Activated T-cell treated with anti-CD3 and anti-CD28 coated beads, Interleukin-2, amount 50 U/mL, for 1 hour (primary cell): Measurements from ENCODE around the gene NACAD.
"Not testable (repeated sequence)": the region's sequence is repeated elsewhere in the genome, so short reads cannot be mapped to it uniquely, and the experiment has no call there.

Experiments
- DNase-seq: peaks from one replicate; pipeline ENCODE4 v3.0.0-alpha.2; 2020

NACAD gene

DNA sequence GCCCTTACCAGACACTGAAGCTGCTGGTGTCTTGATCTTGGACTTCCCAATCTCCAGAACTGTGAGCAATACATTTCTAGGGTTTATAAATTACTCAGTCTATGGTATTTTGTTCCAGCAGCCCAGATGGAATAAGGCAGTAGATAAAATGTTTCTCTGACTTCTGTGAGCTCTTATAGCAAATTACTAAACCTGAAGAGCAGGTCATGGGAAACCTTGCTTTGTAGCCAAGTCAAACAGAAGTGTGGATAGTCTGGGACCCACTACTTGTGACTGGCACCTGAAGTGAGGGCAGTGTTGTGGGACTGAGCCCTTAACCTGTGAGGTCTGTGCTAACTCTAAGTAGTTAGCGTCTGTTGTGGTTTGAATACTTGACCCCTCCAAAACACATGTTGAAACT, 27.3 kb upstream of the NACAD start:
- no peak for DNase-seq

DNA sequence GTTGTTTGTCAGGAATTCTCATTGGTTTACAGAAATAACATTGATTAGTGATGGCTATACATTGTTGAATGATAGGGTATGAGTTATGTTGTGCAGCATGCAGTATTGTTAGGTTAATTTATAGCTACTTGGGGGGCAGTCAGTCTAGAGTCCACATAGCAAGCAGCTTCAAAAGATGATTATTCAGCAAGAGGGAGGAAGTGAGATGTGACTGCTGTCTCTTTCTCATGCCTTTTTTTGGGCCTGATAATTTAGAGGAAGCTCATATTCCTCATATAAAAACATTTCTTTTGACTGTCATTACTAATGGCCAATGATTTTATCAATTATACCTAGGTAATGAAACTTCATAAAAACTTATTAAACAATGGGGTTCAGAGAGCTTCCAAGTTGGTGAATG, 26.2 kb upstream of the NACAD start:
- DNase-seq = no peak

DNA sequence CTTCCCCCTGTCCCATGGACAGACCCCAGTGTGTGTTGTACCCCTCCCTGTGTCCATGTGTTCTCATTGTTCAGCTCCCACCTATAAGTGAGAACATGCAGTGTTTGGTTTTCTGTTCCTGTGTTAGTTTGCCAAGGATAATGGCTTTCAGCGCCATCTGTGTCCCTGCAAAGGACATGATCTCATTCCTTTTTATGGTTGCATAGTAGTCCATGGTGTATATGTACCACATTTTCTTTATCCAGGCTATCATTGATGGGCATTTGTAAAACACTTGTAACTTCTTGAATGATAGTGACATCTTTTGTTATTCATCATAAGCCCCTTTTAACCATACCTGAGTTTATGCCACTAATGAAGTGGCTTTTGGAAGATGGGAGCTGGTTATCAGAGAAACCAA, 25.5 kb upstream of the NACAD start:
- not testable (repeated sequence) for DNase-seq

DNA sequence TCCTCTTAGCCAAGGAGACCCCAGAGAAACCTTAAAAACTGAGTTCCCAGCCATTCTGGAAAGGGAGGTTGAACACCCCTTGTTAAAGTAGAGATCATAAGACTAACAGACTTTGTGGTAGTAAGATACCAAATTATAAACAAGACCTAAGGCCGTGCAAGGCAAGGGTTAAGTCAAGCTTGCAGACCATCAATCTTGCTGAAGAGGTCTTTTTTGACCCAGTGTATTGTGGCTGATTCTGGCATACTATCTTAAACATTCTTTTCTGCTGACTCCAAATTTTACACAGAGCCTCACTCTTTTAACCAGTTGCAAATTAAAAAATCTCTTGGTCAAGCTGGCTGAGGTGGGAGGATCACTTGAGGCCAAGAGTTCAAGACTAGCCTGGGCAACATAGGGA, 23.9 kb upstream of the NACAD start:
- no peak for DNase-seq

DNA sequence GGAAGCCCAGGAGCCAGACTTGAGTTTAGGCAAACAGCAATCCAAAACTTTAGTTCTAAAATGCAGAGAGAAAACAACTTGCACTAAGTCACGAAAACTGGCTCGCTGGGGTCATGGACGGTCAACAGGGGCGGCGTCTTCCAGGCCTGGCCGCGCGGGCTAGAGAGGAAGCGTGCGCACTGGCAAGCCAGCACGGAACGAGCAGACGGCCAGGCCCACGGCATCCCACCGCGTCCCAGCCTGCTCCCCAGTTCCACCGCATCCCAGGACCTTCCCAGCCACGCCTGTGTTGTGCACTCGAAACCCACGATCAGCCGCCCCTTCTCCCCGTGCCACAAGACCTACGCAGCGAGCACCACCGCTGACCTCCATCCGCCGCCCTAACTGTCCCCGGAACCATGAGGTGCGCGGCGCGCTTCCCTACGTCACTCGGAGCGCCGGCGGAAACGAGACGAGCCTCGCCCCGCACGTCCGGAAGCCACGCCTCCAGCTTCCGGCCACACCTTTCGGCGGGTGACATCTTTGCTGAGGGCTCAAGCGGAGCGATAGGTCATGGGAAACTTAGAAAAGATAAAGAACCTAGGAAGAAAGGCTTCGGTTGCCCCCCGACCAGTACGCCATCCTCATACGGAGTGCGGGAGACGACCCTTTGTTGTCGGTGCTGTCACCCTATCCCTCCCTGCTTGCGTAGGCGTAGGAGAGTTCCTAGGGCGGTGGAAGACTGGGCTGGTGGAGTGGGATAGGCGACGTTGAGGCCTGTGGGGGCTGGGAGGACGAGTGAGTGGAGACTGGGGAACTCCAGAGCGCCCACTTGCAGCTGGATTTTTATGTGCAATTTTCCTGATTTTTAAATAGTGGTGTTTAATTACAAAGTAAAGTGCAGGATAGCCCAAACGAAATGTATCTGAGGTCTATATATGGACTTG, 22.8 kb upstream of the NACAD start, which contains the start of gene TBRG4:
TBRG4 (minus strand) TSS at position 400 of the 926 bp plus-strand sequence. CDS start 2,460 bp downstream, outside the sequence.
- DNase-seq = peak; percentile 93

DNA sequence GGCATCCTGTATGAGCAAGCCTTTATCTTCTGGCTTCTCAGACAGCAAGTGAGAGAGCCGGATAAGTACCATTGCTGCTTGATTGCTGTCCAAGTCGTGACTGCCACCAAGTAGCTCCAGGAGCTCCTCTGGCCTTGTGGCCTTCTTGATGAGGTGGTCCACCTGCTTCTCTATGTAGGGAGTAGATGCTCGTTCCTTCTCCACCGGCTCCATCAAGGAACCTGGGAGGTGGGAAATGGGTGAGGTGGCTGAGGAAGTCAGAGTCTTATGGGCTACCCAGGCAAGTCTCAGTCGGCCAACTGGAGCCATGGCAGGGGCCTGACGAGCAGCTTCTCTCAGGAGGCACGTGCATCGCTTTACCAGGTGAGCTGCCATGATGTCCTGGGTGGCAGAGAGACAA, 20.1 kb upstream of the NACAD start:
- no peak for DNase-seq

DNA sequence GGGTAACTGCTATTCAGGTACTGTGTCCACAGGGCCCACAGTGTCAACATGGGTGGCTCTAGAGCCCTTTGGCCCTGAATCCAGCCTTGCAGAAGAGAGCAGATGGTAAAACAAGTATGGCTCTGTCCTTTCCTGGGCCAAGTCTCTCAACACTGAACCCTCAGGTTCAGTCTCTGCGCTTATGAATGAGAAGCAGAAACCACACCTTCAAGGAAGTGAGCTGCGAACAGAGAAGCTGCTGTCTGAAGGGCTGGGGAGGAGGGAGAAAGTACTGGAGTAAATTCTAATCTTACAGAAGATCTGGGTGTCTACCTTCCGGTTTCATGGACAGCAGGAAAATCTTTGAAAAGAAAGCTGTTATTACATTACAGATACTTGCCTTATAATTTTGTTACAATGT, 18.6 kb upstream of the NACAD start:
- no peak for DNase-seq

DNA sequence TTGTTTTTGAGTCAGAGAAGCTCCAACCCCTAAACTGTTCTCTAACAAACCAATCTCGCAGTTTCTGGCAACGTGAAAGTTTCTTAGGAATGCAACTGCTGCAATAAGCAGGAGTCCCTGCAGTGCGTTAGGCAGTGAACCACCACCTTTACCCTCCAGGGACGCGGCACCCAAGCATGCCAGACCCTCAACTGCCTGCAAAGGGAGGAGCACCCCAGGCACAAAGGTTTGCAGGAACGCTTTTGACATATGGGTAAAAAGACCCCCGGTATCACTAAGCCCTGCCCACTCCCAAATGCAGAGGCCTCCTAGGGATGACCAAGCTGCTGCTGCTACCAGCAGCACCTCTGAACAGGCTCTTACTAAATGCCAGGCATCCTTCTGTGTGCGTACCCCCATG, 18.1 kb upstream of the NACAD start:
- DNase-seq = no peak

DNA sequence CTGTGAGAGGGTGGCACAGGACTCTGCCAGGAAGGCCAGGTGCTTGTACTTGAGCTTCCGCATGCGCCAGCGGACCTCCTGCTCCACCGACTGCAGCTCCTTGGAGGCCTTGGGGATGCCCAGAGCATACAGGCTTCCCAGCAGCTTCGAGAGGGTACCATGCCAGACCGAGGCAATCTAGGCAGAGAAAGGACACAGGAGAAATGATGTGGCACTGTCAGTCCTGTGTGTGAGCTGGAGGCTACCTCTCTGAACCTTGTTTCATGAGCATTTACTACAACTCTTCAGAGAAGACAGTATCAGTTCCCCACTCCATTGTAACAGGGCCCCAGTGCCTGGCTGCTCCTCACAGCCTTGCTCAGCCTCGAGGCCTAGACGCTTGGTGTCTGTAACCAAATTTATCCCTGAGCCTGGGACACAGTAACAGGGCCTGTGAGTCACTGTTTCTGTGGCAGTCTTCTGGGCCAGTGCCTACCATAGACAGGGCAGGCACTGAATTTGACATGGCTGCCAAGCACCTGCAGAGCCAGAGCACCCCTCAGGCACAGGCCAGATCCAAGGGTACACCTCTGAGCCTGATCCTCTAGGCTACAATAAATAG, 16.9 kb upstream of the NACAD start:
- DNase-seq = no peak

DNA sequence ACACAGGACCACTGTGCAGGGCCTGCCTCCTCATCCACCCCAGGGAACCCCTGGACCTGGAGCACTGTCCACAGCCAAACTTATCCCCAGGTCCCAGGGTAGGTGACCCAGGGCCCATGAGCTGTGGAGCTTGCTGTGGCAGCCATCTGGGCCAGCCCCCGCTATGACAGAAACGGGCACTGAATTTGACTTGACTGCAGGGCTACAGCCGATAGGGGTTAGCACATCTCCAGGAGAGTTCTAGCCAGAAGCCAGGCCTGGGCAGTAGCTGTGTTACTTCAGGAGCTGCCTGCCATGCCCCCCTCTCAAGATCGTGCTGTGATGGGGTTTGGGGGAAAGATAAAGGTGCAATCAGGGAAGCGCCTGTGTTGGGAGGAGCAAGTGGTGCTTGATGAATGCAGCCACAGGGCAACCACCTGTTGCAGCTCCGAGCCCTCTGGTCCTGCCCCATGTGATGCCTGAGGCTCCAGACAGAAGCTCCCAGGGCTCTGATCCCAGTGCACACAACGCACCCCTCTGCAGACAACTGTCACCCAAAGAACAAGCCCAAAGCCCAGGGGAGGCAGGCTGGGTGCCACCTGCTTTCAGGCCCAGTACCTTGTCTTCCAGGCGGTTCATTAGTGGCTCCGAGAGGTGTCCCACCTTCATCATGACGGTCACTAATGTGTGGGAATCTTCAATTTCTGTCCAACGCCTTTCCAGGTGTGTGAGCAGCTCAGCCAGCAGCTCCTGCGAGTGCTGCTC, 16.2 kb upstream of the NACAD start:
- no peak for DNase-seq

DNA sequence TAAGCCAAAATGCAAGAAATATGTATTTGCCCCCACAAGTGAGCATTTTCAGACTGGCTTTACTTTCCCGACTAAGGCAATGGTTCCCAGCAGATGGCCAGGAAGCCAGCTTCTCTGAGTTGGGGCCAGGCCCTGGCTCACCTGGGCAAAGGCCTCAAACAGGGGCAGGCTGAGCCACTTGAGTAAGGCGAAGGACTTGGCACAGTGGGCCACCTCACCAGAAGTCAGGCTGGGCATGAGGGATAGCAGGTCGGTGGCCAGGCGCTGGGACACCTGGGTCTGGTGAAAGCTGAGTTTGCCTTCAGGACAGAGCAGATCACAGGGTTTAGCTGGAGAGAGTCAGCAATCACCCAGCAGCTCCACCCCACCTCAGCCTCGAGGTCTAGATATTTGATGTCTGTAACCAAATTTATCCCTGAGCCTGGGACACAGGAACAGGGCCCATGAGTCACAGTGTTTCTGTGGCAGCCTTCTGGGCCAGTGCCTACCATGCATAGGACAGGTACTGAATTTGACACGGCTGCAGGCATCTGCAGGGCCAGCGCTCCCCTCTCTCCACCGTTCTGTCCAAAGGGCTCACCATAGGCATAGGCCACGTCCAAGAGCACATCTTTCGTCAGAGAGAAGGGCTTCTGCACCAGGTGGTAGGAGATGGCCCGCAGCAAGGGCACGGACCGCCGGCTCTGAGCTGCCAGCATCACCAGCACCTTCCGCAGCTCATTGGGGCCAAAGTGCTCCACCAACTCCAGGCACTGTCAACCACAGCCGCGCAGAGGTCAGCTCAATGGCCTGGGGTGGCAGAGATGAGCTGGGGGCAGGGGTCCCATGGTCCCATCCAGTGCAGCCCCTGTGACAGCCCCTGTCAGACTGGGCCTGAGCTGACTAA, 15.4 kb upstream of the NACAD start:
- no peak for DNase-seq

DNA sequence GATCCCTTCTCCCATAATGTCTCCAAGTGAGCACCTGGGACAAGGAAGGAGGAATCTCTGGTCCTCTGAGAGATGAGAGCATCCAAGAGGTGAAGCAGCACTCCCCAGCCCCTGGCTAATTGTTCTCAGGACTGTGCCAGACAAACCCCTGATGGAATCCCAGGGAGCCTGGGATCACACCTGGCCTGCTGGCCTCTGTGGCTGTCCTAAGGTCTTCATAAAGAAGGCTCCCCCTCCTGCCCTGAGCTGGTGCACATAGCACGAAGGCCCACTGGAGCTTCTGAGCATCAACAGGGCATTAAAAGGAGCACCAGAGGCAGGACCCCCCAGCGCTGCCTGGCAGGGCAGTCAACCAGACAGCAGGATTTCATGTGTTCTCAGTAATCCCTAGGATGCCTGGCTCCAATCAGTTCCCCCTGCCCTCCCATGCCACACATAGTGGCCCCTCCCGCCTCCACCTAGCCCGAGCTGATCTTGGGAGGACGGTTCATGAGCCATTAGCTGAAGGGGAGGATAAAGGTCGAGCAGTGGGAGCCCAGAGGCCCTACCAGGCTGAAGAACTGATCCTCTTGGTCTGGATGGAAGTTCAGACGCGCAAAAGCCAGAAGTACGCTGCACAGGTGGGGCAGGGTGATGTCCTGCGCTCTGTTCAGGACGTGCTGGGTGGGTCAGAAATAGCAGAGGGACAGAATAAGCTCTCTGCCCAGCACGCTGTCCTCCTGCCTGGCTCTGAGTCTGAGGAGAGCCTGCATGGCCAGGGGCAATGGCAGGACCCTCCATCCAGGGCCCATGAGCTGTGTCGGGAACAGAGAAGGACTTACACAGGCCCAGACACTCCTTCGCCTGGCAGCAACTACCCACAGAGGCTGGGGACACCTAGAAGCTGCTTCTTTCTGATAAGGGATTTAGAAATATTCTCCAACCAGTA, 14.3 kb upstream of the NACAD start:
- DNase-seq = no peak

DNA sequence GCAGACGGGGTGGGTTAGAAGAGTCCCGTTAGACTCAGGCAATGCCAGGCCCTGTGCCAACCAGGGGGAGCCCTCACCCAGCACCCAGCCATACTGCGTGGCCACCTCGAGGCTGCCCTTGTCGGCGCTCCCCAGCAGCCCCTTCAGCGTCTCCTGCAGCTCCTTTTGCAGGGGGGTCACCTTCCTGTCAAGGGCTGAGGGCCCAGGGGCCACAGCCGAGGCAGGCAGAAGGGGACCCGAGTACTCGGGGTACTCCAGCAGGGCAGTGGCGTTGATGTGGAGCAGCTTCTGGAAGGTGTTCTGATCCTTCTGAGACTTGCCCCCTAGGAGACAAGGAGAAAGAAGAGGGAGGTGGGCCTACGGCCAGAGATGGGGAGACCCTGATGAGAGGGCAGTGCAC, 13.0 kb upstream of the NACAD start:
- no peak for DNase-seq

DNA sequence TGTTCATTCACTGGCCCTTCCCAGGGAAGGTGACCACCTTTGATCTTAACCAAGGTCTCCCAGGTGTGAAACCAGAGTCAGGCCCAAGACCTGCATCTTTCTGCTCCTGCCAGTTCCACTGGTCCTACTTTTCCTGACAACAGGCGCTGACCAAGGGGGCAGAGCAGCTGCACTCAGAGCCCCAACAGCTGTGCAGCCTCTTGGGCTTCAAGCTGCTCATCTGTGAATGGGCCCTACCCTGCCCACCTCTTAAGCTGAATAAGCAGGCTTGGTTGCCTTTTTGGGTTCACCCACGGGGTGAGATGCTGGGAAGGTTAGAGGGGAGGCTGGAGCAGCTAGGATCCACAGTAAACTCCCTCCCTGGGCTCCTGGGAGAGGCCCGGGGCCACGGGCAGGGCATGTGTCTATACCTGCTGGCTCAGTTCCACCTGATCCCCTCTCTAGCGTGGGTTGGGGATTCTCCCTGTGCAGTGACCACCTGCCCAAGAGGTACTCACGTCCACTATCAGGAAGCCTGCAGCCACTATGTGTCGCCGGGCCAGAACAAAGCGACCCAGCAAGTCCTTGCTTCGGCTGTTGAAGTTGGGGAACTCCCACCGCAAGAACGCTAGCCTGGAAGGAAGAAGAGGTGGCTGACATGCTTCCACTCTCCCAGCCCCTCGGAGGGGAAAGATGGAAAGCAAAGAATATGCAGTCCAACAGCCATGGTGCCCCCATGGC, 12.2 kb upstream of the NACAD start:
- no peak for DNase-seq

DNA sequence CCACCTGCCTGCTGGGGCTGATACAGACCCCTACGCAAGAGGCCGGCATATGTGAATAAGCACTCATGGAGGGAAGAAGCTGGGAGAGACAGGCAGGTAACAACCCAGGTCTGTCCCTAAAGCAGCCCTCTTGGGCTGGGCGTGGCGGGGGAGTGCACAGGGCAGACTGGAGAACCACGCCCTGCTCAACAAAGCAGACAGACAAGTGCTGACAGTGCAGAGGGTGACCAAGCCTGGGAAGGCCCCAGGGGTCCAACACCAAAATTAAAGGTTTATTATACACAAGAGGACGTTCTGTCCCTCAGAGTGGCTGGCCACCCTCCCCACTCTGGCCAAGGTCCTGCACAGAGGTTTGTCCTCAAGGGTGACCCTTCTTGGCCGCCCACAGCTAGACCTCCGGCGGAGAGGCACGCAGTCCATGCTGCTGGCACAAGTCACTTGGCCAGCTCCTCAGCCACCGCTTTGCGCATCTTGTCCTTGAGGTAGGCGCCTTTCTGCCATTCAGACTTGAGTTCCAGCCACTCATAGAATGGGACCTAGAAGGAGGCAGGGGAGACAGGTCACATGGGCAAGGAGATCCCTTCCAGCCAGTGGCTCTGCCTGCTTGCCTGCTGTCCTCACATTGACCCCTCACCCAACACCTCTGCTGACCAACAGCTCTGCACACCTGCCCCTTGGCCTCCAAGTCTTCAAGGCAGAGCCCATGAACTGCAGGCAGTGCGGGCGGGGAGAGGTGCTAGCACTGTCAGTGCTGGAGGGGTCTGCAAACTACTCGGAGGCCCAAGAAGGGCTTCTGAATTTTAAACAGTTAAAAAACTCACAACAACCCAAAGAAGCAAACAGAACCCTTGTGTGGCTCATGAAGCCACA, 11.4 kb upstream of the NACAD start:
- DNase-seq = peak; percentile 13

DNA sequence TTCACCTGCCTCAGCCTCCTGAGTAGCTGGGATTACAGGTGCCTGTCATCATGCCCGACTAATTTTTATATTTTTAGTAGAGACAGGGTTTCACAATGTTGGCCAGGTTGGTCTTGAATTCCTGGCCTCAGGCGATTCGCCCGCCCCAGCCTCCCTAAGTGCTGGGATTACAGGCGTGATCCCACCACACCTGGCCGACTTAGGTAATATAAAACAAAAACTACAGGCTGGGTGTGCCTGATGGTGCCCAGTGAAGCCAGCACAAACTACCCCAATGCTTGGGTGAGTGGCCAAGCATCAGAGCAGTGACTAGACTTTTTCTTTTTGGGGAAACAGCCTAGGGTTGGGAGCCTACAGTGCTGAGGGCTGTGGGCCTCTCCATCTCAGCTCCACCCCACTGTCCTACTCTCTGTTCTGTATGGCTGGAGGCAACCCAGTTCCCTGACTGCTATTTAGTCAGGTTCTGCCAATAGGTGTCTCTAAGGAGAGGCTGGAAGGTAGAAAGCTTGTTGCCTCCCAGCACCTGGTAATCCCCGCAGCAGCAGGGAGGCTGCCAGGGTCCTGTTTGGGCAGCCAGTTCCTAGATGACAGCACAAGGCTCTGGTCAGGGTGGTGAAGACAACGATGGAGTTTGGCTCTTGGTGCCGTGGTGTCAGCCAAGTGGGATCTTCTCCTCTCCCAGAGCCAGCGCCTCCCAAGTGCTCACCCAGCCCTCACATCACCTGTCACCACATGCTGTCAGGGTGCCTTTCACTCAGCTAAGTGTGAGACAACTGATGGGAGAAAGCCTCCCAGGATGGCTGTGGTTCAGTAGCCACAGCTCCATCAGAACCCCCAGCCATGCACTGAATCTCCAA, 10.4 kb upstream of the NACAD start:
- DNase-seq = no peak

DNA sequence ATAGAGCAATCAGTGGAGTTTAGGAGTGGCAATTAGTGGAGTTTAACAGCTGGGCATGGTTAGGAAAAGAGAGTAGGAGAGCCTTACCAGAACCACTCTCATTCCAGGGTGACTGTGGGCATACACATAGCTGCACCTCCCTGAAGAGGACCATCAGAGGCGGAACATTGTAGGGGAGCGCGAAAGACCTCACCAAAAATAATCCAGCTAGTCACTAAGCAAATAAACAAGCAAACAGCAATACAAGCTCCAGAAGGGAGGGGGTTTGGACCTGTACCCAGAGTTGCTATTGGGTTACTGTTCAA, 4.1 kb upstream of the NACAD start:
- no peak for DNase-seq

DNA sequence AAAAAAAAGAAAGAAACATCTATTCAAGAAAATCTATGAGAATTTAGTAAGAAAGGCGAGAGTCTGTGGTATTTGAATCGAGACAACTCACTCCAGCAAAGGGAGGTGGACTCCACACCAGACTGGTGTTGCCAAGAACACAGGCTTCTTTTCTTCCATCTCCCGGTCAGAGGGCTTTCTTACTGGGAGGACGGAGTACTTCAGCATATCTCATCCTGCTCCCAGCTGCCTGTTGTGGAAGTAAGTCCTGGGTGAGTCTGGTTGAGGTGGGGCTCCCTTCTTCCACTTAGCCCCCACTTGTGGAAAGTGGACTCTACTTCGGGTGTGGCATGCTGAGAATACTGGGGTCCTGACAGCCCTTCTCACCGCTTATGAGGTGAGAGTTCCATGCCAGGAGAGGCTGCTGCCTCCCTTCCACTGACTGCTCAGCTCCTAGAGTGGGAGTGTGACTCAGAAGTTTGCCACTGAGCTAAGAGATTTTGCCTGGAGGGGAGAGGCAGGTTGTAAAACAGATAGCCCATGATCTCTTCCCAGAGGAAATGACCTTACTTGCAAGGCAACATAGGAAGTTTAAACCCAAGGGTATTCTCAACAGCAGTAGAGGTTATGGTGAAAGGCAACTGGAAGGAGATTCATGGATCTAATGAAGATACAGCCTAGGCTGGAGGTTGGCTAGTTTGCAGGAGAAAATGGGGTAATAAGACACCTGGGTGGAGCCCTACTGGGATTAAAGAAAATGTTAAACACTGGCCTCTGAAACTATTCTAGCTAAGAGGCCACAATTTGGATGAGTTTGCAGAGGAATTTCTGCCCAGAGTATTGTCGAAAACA, 3.5 kb upstream of the NACAD start:
- DNase-seq = no peak
